ENCODE data around the gene DCK.

GRCh38 chr4:70997036-70997435 lies 3.6 kb downstream of the DCK start:
- TF ChIP-seq, protein P1, sequence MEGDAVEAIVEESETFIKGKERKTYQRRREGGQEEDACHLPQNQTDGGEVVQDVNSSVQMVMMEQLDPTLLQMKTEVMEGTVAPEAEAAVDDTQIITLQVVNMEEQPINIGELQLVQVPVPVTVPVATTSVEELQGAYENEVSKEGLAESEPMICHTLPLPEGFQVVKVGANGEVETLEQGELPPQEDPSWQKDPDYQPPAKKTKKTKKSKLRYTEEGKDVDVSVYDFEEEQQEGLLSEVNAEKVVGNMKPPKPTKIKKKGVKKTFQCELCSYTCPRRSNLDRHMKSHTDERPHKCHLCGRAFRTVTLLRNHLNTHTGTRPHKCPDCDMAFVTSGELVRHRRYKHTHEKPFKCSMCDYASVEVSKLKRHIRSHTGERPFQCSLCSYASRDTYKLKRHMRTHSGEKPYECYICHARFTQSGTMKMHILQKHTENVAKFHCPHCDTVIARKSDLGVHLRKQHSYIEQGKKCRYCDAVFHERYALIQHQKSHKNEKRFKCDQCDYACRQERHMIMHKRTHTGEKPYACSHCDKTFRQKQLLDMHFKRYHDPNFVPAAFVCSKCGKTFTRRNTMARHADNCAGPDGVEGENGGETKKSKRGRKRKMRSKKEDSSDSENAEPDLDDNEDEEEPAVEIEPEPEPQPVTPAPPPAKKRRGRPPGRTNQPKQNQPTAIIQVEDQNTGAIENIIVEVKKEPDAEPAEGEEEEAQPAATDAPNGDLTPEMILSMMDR (conservative IDR thresholded peaks at IDR 0.05) = no peak
- no peak for TF ChIP-seq EZH2 (IDR thresholded peaks at IDR 0.05; ENCODE audit: low read depth)

Measured in PC-9 (cell line).